ENCODE results near the gene OR52N1.

The OR52N1 gene

DNA sequence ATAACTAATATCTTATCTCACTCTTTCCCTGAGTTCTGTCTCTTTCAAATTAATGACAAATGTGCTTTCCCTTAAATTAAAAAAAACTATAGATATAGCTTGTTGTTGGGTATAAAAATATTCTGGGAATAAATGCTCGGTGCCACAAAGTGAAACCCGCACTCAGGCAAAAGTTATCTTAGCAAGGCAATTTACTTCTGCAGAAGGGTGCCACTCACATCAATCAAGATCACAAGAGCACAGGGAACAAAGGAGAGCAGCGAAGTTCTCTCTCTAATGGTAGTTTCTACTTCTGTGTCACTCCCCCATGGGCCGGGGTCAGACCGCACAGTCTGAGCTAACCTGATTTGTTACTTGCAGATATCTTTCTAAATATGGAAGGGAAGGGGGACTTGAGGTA lies 12.9 kb upstream of the OR52N1 start:
- peaks cover 5% of the 10 kb centered on the region for H3K4me1 ChIP-seq (ENCODE audit: control insufficient read depth, insufficient read depth, low read length)
- no peaks in the 10 kb centered on the region for H3K36me3 ChIP-seq (ENCODE audit: control insufficient read depth in 2 of 2, insufficient read depth in 2 of 2, low read length in 2 of 2)
- H3K9me3 ChIP-seq (ENCODE audit: control insufficient read depth in 2 of 2, low read length in 2 of 2), result no peaks in the 10 kb centered on the region
- H3K9ac ChIP-seq (ENCODE audit: low read length in 2 of 2), result no peak overlapping the region
- peaks cover 3 to 4% of the 10 kb centered on the region in 2 donors for H3K27me3 ChIP-seq (ENCODE audit: control insufficient read depth in 1 of 2, insufficient read depth in 2 of 2, low read length in 2 of 2)
- H3K4me3 ChIP-seq (ENCODE audit: low read length in 2 of 2), result no peak overlapping the region
- no peak overlapping the region for H3K27ac ChIP-seq (ENCODE audit: low read length)

GRCh38 chr11:5796541-5796940 lies 5.5 kb upstream of the OR52N1 start:
- Histone ChIP-seq H3K9me3 (ENCODE audit: control insufficient read depth in 2 of 2, low read length in 2 of 2) (no peaks in the 10 kb centered on the region), H3K27ac (ENCODE audit: low read length) (no peak overlapping the region), H3K4me3 (ENCODE audit: low read length in 2 of 2) (no peak overlapping the region), H3K36me3 (ENCODE audit: control insufficient read depth in 2 of 2, insufficient read depth in 2 of 2, low read length in 2 of 2) (no peaks in the 10 kb centered on the region), H3K9ac (ENCODE audit: low read length in 2 of 2) (no peak overlapping the region), H3K4me1 (ENCODE audit: control insufficient read depth, insufficient read depth, low read length) (no peaks in the 10 kb centered on the region), H3K27me3 (ENCODE audit: control insufficient read depth in 1 of 2, insufficient read depth in 2 of 2, low read length in 2 of 2) (no peaks in the 10 kb centered on the region)

DNA sequence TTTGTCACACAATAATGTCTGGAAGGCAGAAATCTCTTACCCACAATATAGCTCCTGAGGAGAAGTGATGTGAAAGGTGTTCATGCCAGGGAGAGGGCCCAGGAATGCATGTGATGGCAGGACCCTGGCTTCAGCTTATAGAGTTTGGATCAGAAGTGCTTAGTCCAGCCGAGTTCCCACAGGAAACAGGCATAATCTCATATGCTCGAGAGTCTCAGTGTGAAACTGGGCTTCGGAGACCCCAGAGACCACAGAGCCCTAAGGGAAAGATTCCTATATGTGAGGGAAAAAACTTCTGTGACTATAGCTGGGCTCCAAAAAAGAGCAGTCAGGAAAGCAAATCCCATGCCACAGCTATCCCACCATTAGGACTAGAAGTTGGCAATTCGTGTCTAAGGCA lies 7.8 kb downstream of the OR52N1 start, which contains the start of gene OR52N5:
Gene OR52N5, minus strand, starts transcription at position 101 of the 400 bp plus-strand sequence. CDS start 4,721 bp downstream, outside the sequence.
- no peak within 1 kb of the TSS for H3K9ac ChIP-seq (ENCODE audit: low read length in 2 of 2)
- no peaks in the 10 kb centered on the region for H3K4me1 ChIP-seq (ENCODE audit: control insufficient read depth, insufficient read depth, low read length)
- no peak within 1 kb of the TSS for H3K27ac ChIP-seq (ENCODE audit: low read length)
- H3K36me3 ChIP-seq (ENCODE audit: control insufficient read depth in 2 of 2, insufficient read depth in 2 of 2, low read length in 2 of 2), result no peaks in the 10 kb centered on the region
- H3K9me3 ChIP-seq (ENCODE audit: control insufficient read depth in 2 of 2, low read length in 2 of 2), result no peaks in the 10 kb centered on the region
- H3K4me3 ChIP-seq (ENCODE audit: low read length in 2 of 2), result no peak within 1 kb of the TSS
- H3K27me3 ChIP-seq (ENCODE audit: control insufficient read depth in 1 of 2, insufficient read depth in 2 of 2, low read length in 2 of 2), result no peaks in the 10 kb centered on the region

GRCh38 chr11:5767056-5767455 lies 24.0 kb downstream of the OR52N1 start:
- H3K9me3 ChIP-seq (ENCODE audit: control insufficient read depth in 2 of 2, low read length in 2 of 2), result no peaks in the 10 kb centered on the region
- no peaks in the 10 kb centered on the region for H3K27me3 ChIP-seq (ENCODE audit: control insufficient read depth in 1 of 2, insufficient read depth in 2 of 2, low read length in 2 of 2)

DNA sequence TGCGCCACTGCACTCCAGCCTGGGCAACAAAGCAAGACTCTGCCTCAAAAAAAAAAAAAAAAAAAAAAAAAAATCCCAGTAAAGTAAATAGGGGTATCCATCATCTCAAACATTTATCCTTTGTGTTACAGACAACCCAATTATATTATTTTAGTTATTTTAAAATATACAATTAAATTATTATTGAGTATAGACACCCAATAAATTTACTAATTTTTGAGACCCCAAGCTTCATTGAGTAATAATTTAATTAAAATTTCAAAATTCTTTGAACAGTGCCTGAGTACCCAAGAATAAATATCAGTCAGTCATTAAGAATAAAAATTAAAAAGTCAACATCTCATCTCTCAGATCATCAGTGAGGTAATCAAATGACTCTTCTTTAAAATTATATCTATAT lies 37.1 kb downstream of the OR52N1 start, which contains the start of gene OR52N4:
Gene OR52N4, plus strand, starts transcription at position 301 of the 400 bp plus-strand sequence. CDS start 498 bp downstream, outside the sequence.
- Histone ChIP-seq H3K9ac (ENCODE audit: low read length in 2 of 2) (no peak within 1 kb of the TSS), H3K27me3 (ENCODE audit: control insufficient read depth in 1 of 2, insufficient read depth in 2 of 2, low read length in 2 of 2) (no peaks in the 10 kb centered on the region), H3K27ac (ENCODE audit: low read length) (no peak within 1 kb of the TSS), H3K36me3 (ENCODE audit: control insufficient read depth in 2 of 2, insufficient read depth in 2 of 2, low read length in 2 of 2) (no peaks in the 10 kb centered on the region), H3K9me3 (ENCODE audit: control insufficient read depth in 2 of 2, low read length in 2 of 2) (no peaks in the 10 kb centered on the region), H3K4me3 (ENCODE audit: low read length in 2 of 2) (no peak within 1 kb of the TSS), H3K4me1 (ENCODE audit: control insufficient read depth, insufficient read depth, low read length) (no peaks in the 10 kb centered on the region)

More at GRCh38 chr11:5767056-5767455, 24.0 kb downstream of the OR52N1 start:
- H3K9ac ChIP-seq (ENCODE audit: low read length in 2 of 2), result no peak overlapping the region
- H3K27ac ChIP-seq (ENCODE audit: low read length), result no peak overlapping the region
- H3K4me1 ChIP-seq (ENCODE audit: control insufficient read depth, insufficient read depth, low read length), result no peaks in the 10 kb centered on the region
- no peaks in the 10 kb centered on the region for H3K36me3 ChIP-seq (ENCODE audit: control insufficient read depth in 2 of 2, insufficient read depth in 2 of 2, low read length in 2 of 2)
- H3K4me3 ChIP-seq (ENCODE audit: low read length in 2 of 2), result no peak overlapping the region

DNA sequence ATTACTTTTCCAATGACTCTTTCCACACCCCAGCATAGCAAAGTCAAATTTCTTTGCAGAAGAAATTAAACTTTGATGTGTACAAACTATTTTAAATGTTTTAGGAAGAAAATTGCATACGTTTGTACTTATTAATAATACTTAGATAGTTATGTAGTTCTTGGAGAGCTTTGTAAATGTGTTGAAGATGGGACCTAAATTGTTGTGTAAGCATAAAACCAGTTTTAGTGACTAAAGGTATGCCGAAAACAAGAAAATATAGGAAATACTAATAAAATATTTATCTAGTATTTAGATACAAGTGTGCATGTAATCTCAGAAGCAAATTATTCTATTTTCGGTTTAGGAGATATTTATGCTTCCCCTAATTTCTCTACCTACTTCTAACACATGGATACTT lies 41.2 kb downstream of the OR52N1 start:
- H3K27me3 ChIP-seq (ENCODE audit: control insufficient read depth in 1 of 2, insufficient read depth in 2 of 2, low read length in 2 of 2), result no peaks in the 10 kb centered on the region
- no peak overlapping the region for H3K9ac ChIP-seq (ENCODE audit: low read length in 2 of 2)
- no peak overlapping the region for H3K4me3 ChIP-seq (ENCODE audit: low read length in 2 of 2)
- no peak overlapping the region for H3K27ac ChIP-seq (ENCODE audit: low read length)
- H3K36me3 ChIP-seq (ENCODE audit: control insufficient read depth in 2 of 2, insufficient read depth in 2 of 2, low read length in 2 of 2), result no peaks in the 10 kb centered on the region
- no peaks in the 10 kb centered on the region for H3K4me1 ChIP-seq (ENCODE audit: control insufficient read depth, insufficient read depth, low read length)
- H3K9me3 ChIP-seq (ENCODE audit: control insufficient read depth in 2 of 2, low read length in 2 of 2), result no peaks in the 10 kb centered on the region

- Histone ChIP-seq H3K36me3 (ENCODE audit: control insufficient read depth in 2 of 2, insufficient read depth in 2 of 2, low read length in 2 of 2) (no peaks in the 10 kb centered on the region), H3K9me3 (ENCODE audit: control insufficient read depth in 2 of 2, low read length in 2 of 2) (peaks cover 0 to 2% of the 10 kb centered on the region in 2 donors), H3K9ac (ENCODE audit: low read length in 2 of 2) (no peak overlapping the region), H3K27ac (ENCODE audit: low read length) (no peak overlapping the region), H3K4me1 (ENCODE audit: control insufficient read depth, insufficient read depth, low read length) (no peaks in the 10 kb centered on the region), H3K27me3 (ENCODE audit: control insufficient read depth in 1 of 2, insufficient read depth in 2 of 2, low read length in 2 of 2) (no peaks in the 10 kb centered on the region), H3K4me3 (ENCODE audit: low read length in 2 of 2) (no peak overlapping the region)
Measured at GRCh38 chr11:5746614-5747013, 44.5 kb downstream of the OR52N1 start.

DNA sequence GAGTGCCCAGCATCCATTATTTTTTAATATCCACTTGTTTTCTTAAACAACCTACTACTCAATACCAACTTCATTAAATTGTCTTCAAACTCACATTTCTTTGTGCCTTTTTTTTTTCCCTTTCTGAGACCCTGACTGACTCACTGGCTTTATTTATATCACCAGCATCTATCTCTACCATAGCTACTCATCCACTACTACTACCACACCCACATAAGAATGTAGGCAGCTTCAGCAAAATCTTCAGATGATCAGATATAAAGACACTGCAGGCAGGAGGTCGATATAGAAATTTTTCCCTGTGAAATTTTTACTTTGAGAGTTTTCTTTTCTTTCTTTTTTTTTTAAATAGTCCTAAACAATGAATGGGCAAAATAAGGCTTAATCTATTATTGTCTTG lies 52.6 kb downstream of the OR52N1 start:
- no peak overlapping the region for H3K27ac ChIP-seq (ENCODE audit: low read length)
- H3K4me1 ChIP-seq (ENCODE audit: control insufficient read depth, insufficient read depth, low read length), result no peaks in the 10 kb centered on the region
- no peak overlapping the region for H3K9ac ChIP-seq (ENCODE audit: low read length in 2 of 2)
- H3K9me3 ChIP-seq (ENCODE audit: control insufficient read depth in 2 of 2, low read length in 2 of 2), result peaks cover 3 to 4% of the 10 kb centered on the region in 2 donors
- H3K4me3 ChIP-seq (ENCODE audit: low read length in 2 of 2), result no peak overlapping the region
- no peaks in the 10 kb centered on the region for H3K27me3 ChIP-seq (ENCODE audit: control insufficient read depth in 1 of 2, insufficient read depth in 2 of 2, low read length in 2 of 2)
- no peaks in the 10 kb centered on the region for H3K36me3 ChIP-seq (ENCODE audit: control insufficient read depth in 2 of 2, insufficient read depth in 2 of 2, low read length in 2 of 2)

DNA sequence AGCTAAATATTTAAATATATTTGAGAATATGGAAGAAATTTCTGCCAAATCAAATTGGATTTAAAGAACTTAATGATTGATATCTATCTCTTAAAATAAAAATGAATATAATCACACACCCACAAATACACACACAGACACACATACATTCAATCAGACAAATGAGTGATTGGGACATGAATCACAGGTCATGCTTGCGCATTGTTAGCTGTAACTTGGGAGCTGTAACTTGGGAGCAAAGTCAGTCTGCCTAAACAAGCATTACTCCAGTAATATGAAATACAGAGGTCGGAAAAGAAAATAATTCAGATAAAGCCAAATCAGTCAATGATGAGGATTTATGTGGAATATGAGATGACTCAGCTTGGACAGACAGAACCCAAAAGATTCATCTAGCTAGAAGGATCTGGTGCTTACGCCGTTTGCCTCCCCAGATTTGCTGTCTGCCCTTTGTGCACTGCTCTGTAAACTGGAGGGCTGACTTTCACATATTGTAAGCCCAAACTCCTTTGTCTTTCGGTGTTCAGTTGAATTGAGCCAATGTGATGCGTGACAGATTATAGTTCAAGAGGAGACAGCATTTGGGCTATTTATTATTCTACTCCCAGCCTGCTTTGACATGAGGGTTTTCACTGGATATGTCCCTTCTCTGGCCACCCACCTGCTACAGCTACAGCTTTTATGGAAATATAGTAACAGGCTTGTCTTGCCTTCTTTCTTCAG lies 53.2 kb downstream of the OR52N1 start:
- Histone ChIP-seq H3K27me3 (ENCODE audit: control insufficient read depth in 1 of 2, insufficient read depth in 2 of 2, low read length in 2 of 2) (no peaks in the 10 kb centered on the region), H3K4me3 (ENCODE audit: low read length in 2 of 2) (no peak overlapping the region), H3K36me3 (ENCODE audit: control insufficient read depth in 2 of 2, insufficient read depth in 2 of 2, low read length in 2 of 2) (no peaks in the 10 kb centered on the region), H3K9ac (ENCODE audit: low read length in 2 of 2) (no peak overlapping the region), H3K9me3 (ENCODE audit: control insufficient read depth in 2 of 2, low read length in 2 of 2) (peaks cover 3 to 4% of the 10 kb centered on the region in 2 donors), H3K27ac (ENCODE audit: low read length) (no peak overlapping the region), H3K4me1 (ENCODE audit: control insufficient read depth, insufficient read depth, low read length) (no peaks in the 10 kb centered on the region)

DNA sequence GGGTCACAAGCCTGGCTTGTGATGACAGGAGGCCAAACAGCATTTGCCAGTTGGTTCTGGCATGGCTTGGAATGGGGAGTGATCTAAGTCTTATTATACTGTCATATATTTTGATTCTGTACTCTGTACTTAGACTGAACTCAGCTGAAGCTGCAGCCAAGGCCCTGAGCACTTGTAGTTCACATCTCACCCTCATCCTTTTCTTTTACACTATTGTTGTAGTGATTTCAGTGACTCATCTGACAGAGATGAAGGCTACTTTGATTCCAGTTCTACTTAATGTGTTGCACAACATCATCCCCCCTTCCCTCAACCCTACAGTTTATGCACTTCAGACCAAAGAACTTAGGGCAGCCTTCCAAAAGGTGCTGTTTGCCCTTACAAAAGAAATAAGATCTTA lies 54.0 kb downstream of the OR52N1 start:
- H3K27ac ChIP-seq (ENCODE audit: low read length), result no peak overlapping the region
- H3K9me3 ChIP-seq (ENCODE audit: control insufficient read depth in 2 of 2, low read length in 2 of 2), result peaks cover 3 to 4% of the 10 kb centered on the region in 2 donors
- no peaks in the 10 kb centered on the region for H3K36me3 ChIP-seq (ENCODE audit: control insufficient read depth in 2 of 2, insufficient read depth in 2 of 2, low read length in 2 of 2)
- H3K4me1 ChIP-seq (ENCODE audit: control insufficient read depth, insufficient read depth, low read length), result no peaks in the 10 kb centered on the region
- no peaks in the 10 kb centered on the region for H3K27me3 ChIP-seq (ENCODE audit: control insufficient read depth in 1 of 2, insufficient read depth in 2 of 2, low read length in 2 of 2)
- H3K4me3 ChIP-seq (ENCODE audit: low read length in 2 of 2), result no peak overlapping the region
- no peak overlapping the region for H3K9ac ChIP-seq (ENCODE audit: low read length in 2 of 2)
